ENCODE measurements around the gene ANK2.

DNA sequence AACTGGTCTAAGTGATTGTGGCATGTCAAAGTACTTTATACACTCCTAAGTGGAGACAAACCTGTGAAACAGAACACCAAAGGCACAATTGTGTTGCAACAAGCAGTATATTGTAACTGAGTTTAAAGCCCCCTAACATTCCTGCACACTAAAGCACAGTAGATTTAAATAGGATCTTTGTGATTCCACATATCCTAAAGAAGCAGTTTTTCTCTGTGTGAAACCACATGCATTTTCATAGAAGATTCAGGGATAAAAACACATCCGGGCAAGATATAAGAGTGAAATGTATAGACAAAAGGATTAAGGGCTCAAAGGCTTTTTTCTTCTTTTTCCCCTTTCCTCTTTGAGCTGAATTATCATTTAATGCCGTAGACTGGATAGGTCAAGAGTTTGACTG is 82.2 kb downstream of the ANK2 start:
- TF ChIP-seq, protein P1, sequence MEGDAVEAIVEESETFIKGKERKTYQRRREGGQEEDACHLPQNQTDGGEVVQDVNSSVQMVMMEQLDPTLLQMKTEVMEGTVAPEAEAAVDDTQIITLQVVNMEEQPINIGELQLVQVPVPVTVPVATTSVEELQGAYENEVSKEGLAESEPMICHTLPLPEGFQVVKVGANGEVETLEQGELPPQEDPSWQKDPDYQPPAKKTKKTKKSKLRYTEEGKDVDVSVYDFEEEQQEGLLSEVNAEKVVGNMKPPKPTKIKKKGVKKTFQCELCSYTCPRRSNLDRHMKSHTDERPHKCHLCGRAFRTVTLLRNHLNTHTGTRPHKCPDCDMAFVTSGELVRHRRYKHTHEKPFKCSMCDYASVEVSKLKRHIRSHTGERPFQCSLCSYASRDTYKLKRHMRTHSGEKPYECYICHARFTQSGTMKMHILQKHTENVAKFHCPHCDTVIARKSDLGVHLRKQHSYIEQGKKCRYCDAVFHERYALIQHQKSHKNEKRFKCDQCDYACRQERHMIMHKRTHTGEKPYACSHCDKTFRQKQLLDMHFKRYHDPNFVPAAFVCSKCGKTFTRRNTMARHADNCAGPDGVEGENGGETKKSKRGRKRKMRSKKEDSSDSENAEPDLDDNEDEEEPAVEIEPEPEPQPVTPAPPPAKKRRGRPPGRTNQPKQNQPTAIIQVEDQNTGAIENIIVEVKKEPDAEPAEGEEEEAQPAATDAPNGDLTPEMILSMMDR (IDR thresholded peaks at IDR 0.05; ENCODE audit: low read depth, low read length) = no peak
- TF ChIP-seq POLR2A (IDR thresholded peaks at IDR 0.05; ENCODE audit: extremely low read depth, insufficient read length) (no peak), MAX (IDR thresholded peaks at IDR 0.05; ENCODE audit: low read depth, low read length) (no peak), MYC (IDR thresholded peaks at IDR 0.05; ENCODE audit: low read depth, low read length) (no peak)
